IMR-90 (cell line): Measurements from ENCODE around the gene L3MBTL3. TPM values are rescaled to one million over a fixed set of nuclear protein-coding genes. Genes with fewer than 3 reads are reported as not detected.

Experiments
- ATAC-seq: fragments of 200-7000 bp; cut with Tn5 transposase; 2 replicates; pipeline ENCODE4 v1.9.1; 2020; ENCODE audit warnings: low read depth, mild to moderate bottlenecking, moderate library complexity
- BruUV-seq: library from RNA; stranded (reverse); fragments of 400-500 nt; replicated peaks from 2 replicates; lab custom pipeline; 2021; lab: Mats Ljungman, UMichigan
- CTCF ChIA-PET: fragments of 300-600 bp; formaldehyde crosslinking; extraction: SDS; loops from one replicate; lab custom pipeline; 2021; ENCODE audit warnings: antibody characterized with exemption; lab: Yijun Ruan, JAX
- POLR2A ChIA-PET: fragments of 300-600 bp; sonication (Branson Sonifier 250); formaldehyde crosslinking; loops from one replicate; lab custom pipeline; 2022; ENCODE audit warnings: antibody characterized with exemption; ENCODE audit not compliant: unreplicated experiment; lab: Charles Lee
- DNase-seq: peaks from one replicate; pipeline ENCODE4 v3.0.0; 2013
- H2AFZ ChIP-seq: replicated peaks from 2 replicates; pipeline ENCODE3; 2013; ENCODE audit warnings: low read length, mild to moderate bottlenecking; ENCODE audit not compliant: poor library complexity
- H2AK5ac ChIP-seq: 2 replicates; pipeline ENCODE4 v1.6.1; 2013; ENCODE audit warnings: low read depth, low read length, inconsistent platforms
- H2AK9ac ChIP-seq: replicated peaks from 2 replicates; pipeline ENCODE3; 2013; ENCODE audit warnings: mild to moderate bottlenecking, low read depth, low read length, moderate library complexity; ENCODE audit not compliant: poor library complexity
- H2BK120ac ChIP-seq: 2 replicates; pipeline ENCODE4 v1.6.1; 2013; ENCODE audit warnings: low read depth, low read length, inconsistent platforms
- H2BK15ac ChIP-seq: 3 replicates; pipeline ENCODE4 v1.6.1; 2013; ENCODE audit warnings: low read depth, low read length, inconsistent platforms
- H2BK20ac ChIP-seq: 2 replicates; pipeline ENCODE4 v1.6.1; 2013; ENCODE audit warnings: low read depth, mild to moderate bottlenecking, inconsistent platforms, low read length, moderate library complexity
- H2BK5ac ChIP-seq: 2 replicates; pipeline ENCODE4 v1.6.1; 2013; ENCODE audit warnings: mild to moderate bottlenecking, low read depth, low read length, inconsistent platforms; ENCODE audit not compliant: poor library complexity, severe bottlenecking
- H3K14ac ChIP-seq: replicated peaks from 2 replicates; pipeline ENCODE4 v1.6.1; 2013; ENCODE audit warnings: low read depth, low read length, inconsistent platforms
- H3K18ac ChIP-seq: 2 replicates; pipeline ENCODE4 v1.6.1; 2013; ENCODE audit warnings: low read depth, low read length, control low read depth
- H3K23ac ChIP-seq: 2 replicates; pipeline ENCODE4 v1.6.1; 2013; ENCODE audit warnings: low read depth, low read length, inconsistent platforms
- H3K27ac ChIP-seq: 2 replicates; pipeline ENCODE4 v1.5.1; 2013; ENCODE audit warnings: mild to moderate bottlenecking, control low read depth, low read length; ENCODE audit not compliant: insufficient read depth
- H3K27me3 ChIP-seq: 2 replicates; pipeline ENCODE4 v1.6.1; 2013; ENCODE audit warnings: low read length; ENCODE audit not compliant: control insufficient read depth, insufficient read depth
- H3K36me3 ChIP-seq: 2 replicates; pipeline ENCODE4 v1.6.1; 2013; ENCODE audit warnings: low read length, mixed read lengths; ENCODE audit not compliant: control insufficient read depth, insufficient read depth
- H3K4ac ChIP-seq: 2 replicates; pipeline ENCODE4 v1.6.1; 2013; ENCODE audit warnings: low read depth, low read length, inconsistent platforms
- H3K4me1 ChIP-seq: 2 replicates; pipeline ENCODE4 v1.6.1; 2013; ENCODE audit warnings: low read length, mixed read lengths; ENCODE audit not compliant: control insufficient read depth, insufficient read depth
- H3K4me2 ChIP-seq: 2 replicates; pipeline ENCODE4 v1.6.1; 2013; ENCODE audit warnings: low read depth, mild to moderate bottlenecking, control low read depth, low read length, moderate library complexity
- H3K4me3 ChIP-seq: 2 replicates; pipeline ENCODE4 v1.5.1; 2013; ENCODE audit warnings: low read depth, mild to moderate bottlenecking, control low read depth, low read length, moderate library complexity; ENCODE audit not compliant: insufficient read depth
- H3K56ac ChIP-seq: 2 replicates; pipeline ENCODE4 v1.6.1; 2013; ENCODE audit warnings: low read length, inconsistent platforms; ENCODE audit not compliant: insufficient read depth; ENCODE audit errors: extremely low read depth
- H3K79me1 ChIP-seq, 2 experiments: 2 replicates each; pipeline ENCODE4 v1.6.1; 2013; ENCODE audit warnings: low read length in 2 of 2, inconsistent platforms in 1 of 2, low read depth in 1 of 2
- H3K9ac ChIP-seq: 2 replicates; pipeline ENCODE4 v1.6.1; 2013; ENCODE audit warnings: low read depth, low read length, control low read depth
- H3K9me1 ChIP-seq: 2 replicates; pipeline ENCODE4 v1.6.1; 2013; ENCODE audit warnings: low read length, inconsistent platforms; ENCODE audit not compliant: insufficient read depth
- H3K9me3 ChIP-seq: 2 replicates; pipeline ENCODE4 v1.6.1; 2013; ENCODE audit warnings: low read length; ENCODE audit not compliant: control insufficient read depth, insufficient read depth
- H4K20me1 ChIP-seq: 2 replicates; pipeline ENCODE4 v1.6.1; 2013; ENCODE audit warnings: low read length, inconsistent platforms; ENCODE audit not compliant: insufficient read depth
- H4K5ac ChIP-seq: 2 replicates; pipeline ENCODE4 v1.6.1; 2013; ENCODE audit warnings: mild to moderate bottlenecking, low read depth, low read length, control low read depth
- H4K8ac ChIP-seq, 2 experiments: 2 replicates each; pipeline ENCODE4 v1.6.1; 2013; ENCODE audit warnings: low read depth in 2 of 2, low read length in 2 of 2, control low read depth in 1 of 2, inconsistent platforms in 1 of 2
- H4K91ac ChIP-seq: 2 replicates; pipeline ENCODE4 v1.6.1; 2013; ENCODE audit warnings: low read depth, low read length, inconsistent platforms; ENCODE audit not compliant: insufficient read depth
- BHLHE40 ChIP-seq: fragments of 150-350 bp; IDR thresholded peaks from 2 replicates; pipeline ENCODE4 v1.6.1; 2016; ENCODE audit warnings: mild to moderate bottlenecking, low read depth, low read length
- CEBPB ChIP-seq: IDR thresholded peaks from 2 replicates; pipeline ENCODE4 v1.6.1; 2012; ENCODE audit warnings: low read depth, low read length, improper control_type of control experiment
- CHD1 ChIP-seq: IDR thresholded peaks from 2 replicates; pipeline ENCODE4 v1.6.1; 2012; ENCODE audit warnings: low read depth, low read length, improper control_type of control experiment
- CTCF ChIP-seq: conservative IDR thresholded peaks from 2 replicates; pipeline ENCODE4 v1.5.1; 2012; ENCODE audit warnings: mild to moderate bottlenecking, low read depth, low read length, improper control_type of control experiment
- ELK1 ChIP-seq: fragments of 150-350 bp; IDR thresholded peaks from 2 replicates; pipeline ENCODE4 v1.6.1; 2016; ENCODE audit warnings: low read depth, mild to moderate bottlenecking, low read length, moderate library complexity, borderline replicate concordance
- FOS ChIP-seq: fragments of 150-350 bp; IDR thresholded peaks from 2 replicates; pipeline ENCODE4 v1.6.1; 2016; ENCODE audit warnings: low read depth, low read length
- MAFK ChIP-seq: IDR thresholded peaks from 2 replicates; pipeline ENCODE4 v1.6.1; 2012; ENCODE audit warnings: low read depth, low read length, improper control_type of control experiment
- MAZ ChIP-seq: IDR thresholded peaks from 2 replicates; pipeline ENCODE4 v1.6.1; 2012; ENCODE audit warnings: low read depth, mild to moderate bottlenecking, low read length, improper control_type of control experiment, moderate library complexity, borderline replicate concordance
- MXI1 ChIP-seq: IDR thresholded peaks from 2 replicates; pipeline ENCODE4 v1.6.1; 2012; ENCODE audit warnings: low read depth, mild to moderate bottlenecking, low read length, moderate library complexity, borderline replicate concordance
- NFE2L2 ChIP-seq: fragments of 150-350 bp; IDR thresholded peaks from 2 replicates; pipeline ENCODE4 v1.6.1; 2016; ENCODE audit warnings: low read depth, mild to moderate bottlenecking, low read length
- POLR2A ChIP-seq: IDR thresholded peaks from 2 replicates; pipeline ENCODE4 v1.6.1; 2012; ENCODE audit warnings: mild to moderate bottlenecking, low read depth, low read length
- RAD21 ChIP-seq: IDR thresholded peaks from 2 replicates; pipeline ENCODE4 v1.6.1; 2012; ENCODE audit warnings: low read length, improper control_type of control experiment
- RCOR1 ChIP-seq: IDR thresholded peaks from 2 replicates; pipeline ENCODE4 v1.6.1; 2012; ENCODE audit warnings: mild to moderate bottlenecking, low read length, improper control_type of control experiment; ENCODE audit not compliant: insufficient replicate concordance
- RFX5 ChIP-seq: IDR thresholded peaks from 2 replicates; pipeline ENCODE4 v1.8.0; 2012; ENCODE audit warnings: low read depth, mild to moderate bottlenecking, low read length, moderate library complexity
- SMC3 ChIP-seq: fragments of 150-350 bp; IDR thresholded peaks from 2 replicates; pipeline ENCODE4 v1.6.1; 2016; ENCODE audit warnings: low read depth, mild to moderate bottlenecking, antibody characterized with exemption, low read length, moderate library complexity
- USF2 ChIP-seq: fragments of 150-350 bp; IDR thresholded peaks from 2 replicates; pipeline ENCODE4 v1.6.1; 2017; ENCODE audit warnings: mild to moderate bottlenecking, antibody characterized with exemption, low read length, low read depth
- WGBS, 2 experiments: methylation state at CpG; one replicate each; pipeline versions ENCODE4 v1.1.5 to v1.1.7; 2013; ENCODE audit warnings: missing lambda C conversion rate in 2 of 2; ENCODE audit not compliant: insufficient read length in 1 of 2; ENCODE audit errors: extremely low coverage in 2 of 2; 5-methylcytosine and 5-hydroxymethylcytosine counted together
- dilution Hi-C: fragments of 300-500 bp; cut with HindIII; formaldehyde crosslinking; loops from one replicate; pipeline ENCODE4 v1.14.3; 2018; ENCODE audit warnings: low sequenced_read_pairs; ENCODE audit not compliant: unreplicated experiment
- in situ Hi-C: fragments of 300-500 bp; cut with MboI; formaldehyde crosslinking; loops from 3 replicates; pipeline ENCODE4 v1.14.3; 2019; ENCODE audit warnings: low sequenced_read_pairs, inconsistent platforms, mixed read lengths
- intact Hi-C: fragments of 100-400 bp; cut with micrococcal nuclease; formaldehyde crosslinking; loops from 2 replicates; pipeline ENCODE4 v1.10.0; 2022
- polyA plus RNA-seq, 3 experiments: library from polyadenylated mRNA; depleted of rRNA; stranded (reverse); fragments of >200 nt; gene quantifications; 2 replicates each; pipeline ENCODE4 v1.2.3, GENCODE V29; 2012; ENCODE audit warnings: low replicate concordance in 1 of 3
- total RNA-seq: library from RNA; depleted of rRNA; stranded (reverse); fragments of >200 nt; gene quantifications from 2 replicates; pipeline ENCODE4 v1.2.3, GENCODE V29; 2012

L3MBTL3 gene
- total and polyA plus RNA-seq, 2 of the 4 experiments (the other 2 are of a cell fraction): 7.2 to 10.9 TPM

DNA sequence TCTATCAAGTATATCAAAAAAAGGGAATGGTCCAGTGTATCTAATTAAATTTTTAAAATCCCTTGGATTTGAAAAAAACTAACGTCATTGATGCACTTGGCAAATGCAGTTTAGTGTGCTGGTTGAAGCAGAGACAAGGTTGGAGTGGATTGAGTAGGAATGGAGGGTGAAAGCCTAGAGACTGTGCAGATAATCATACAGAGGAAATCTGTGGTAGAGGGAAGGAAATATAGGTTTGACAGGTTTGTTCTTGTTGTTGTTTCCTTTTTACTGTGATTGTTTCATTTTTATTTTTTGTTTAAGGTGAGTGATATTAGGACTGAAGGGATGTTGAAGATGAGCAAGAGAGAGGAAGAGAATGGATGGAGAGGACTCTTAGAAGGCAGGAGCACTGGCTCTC, 29.0 kb upstream of the L3MBTL3 start:
- in situ Hi-C loops: no loop called here

More for the DNA sequence above, 29.0 kb upstream of the L3MBTL3 start:
- Histone ChIP-seq H3K9ac (no peak overlapping the region), H3K9me1 (no peaks in the 10 kb centered on the region), H2BK20ac (no peak overlapping the region), H4K8ac (no peak overlapping the region), H4K91ac (no peak overlapping the region), H3K14ac (no peak overlapping the region), H3K79me1 (no peaks in the 10 kb centered on the region), H2BK15ac (no peak overlapping the region), H2AFZ (no peak overlapping the region), H3K18ac (no peak overlapping the region), H3K4me3 (no peak overlapping the region), H2BK5ac (no peak overlapping the region), H3K4ac (no peak overlapping the region), H3K4me1 (no peaks in the 10 kb centered on the region), H3K9me3 (no peaks in the 10 kb centered on the region), H4K20me1 (no peaks in the 10 kb centered on the region), H2BK120ac (no peak overlapping the region), H3K23ac (no peak overlapping the region), H3K36me3 (no peaks in the 10 kb centered on the region), H3K27me3 (peaks cover 4% of the 10 kb centered on the region; the same call in 1 of the 2 replicates), H2AK5ac (no peak overlapping the region), H3K4me2 (no peak overlapping the region), H2AK9ac (no peak overlapping the region), H3K56ac (no peak overlapping the region), H3K27ac (no peak overlapping the region), H4K5ac (no peak overlapping the region)
- WGBS, 2 experiments: 38% methylated on average over 1 of the region's 1 CpG; no CpG with 5 or more reads in 1 of the 2 experiments
- ChIA-PET CTCF (no interaction called here), POLR2A (no interaction called here)
- no peak for TF ChIP-seq CEBPB
- no peak for TF ChIP-seq USF2
- TF ChIP-seq BHLHE40: no peak
- no peak for TF ChIP-seq SMC3
- TF ChIP-seq ELK1: no peak
- TF ChIP-seq RCOR1: no peak
- TF ChIP-seq MXI1: no peak
- no peak for TF ChIP-seq RFX5
- TF ChIP-seq POLR2A: no peak
- TF ChIP-seq CTCF: no peak
- TF ChIP-seq CHD1: no peak
- TF ChIP-seq MAFK: no peak
- TF ChIP-seq FOS: no peak
- TF ChIP-seq MAZ: no peak
- TF ChIP-seq RAD21: no peak
- TF ChIP-seq NFE2L2: no peak
- intact Hi-C loops (no loop called here), dilution Hi-C loops (no loop called here)
- DNase-seq (no peak), ATAC-seq (no peak)
- no TSS peak for BruUV-seq
